BE2C (cell line): ENCODE measurements around the gene PCDH9.

Source experiments
- DNase-seq: peaks from one replicate; pipeline ENCODE4 v3.0.0-alpha.2; 2020
- H3K27me3 ChIP-seq: fragments of 250-450 bp; sonication (Bioruptor Pico); 2 replicates; pipeline ENCODE4 v1.5.1; 2020; ENCODE audit warnings: mild to moderate bottlenecking
- H3K36me3 ChIP-seq: fragments of 250-450 bp; sonication (Bioruptor Pico); 2 replicates; pipeline ENCODE4 v1.5.1; 2020; ENCODE audit warnings: mild to moderate bottlenecking
- H3K4me1 ChIP-seq: fragments of 250-450 bp; sonication (Bioruptor Pico); 2 replicates; pipeline ENCODE4 v1.5.1; 2020
- H3K4me3 ChIP-seq: 2 replicates; pipeline ENCODE4 v1.5.1; 2011; ENCODE audit warnings: low read depth, low read length
- H3K9me3 ChIP-seq: fragments of 250-450 bp; sonication (Bioruptor Pico); 2 replicates; pipeline ENCODE4 v1.5.1; 2020
- CTCF ChIP-seq: IDR thresholded peaks from 2 replicates; pipeline ENCODE4 v1.5.1; 2012; ENCODE audit warnings: mild to moderate bottlenecking, low read depth, low read length

Gene PCDH9

GRCh38 chr13:66644855-66645460, 585.2 kb downstream of the PCDH9 start:
- Histone ChIP-seq H3K4me1 (no peaks in the 10 kb centered on the region), H3K4me3 (no peak overlapping the region), H3K9me3 (no peaks in the 10 kb centered on the region), H3K36me3 (no peaks in the 10 kb centered on the region), H3K27me3 (no peaks in the 10 kb centered on the region)
- DNase-seq = no peak
- no peak for TF ChIP-seq CTCF

- no peak for DNase-seq
- no peak for TF ChIP-seq CTCF
- Histone ChIP-seq H3K9me3 (no peaks in the 10 kb centered on the region), H3K4me3 (no peak overlapping the region), H3K4me1 (no peaks in the 10 kb centered on the region), H3K27me3 (no peaks in the 10 kb centered on the region), H3K36me3 (no peaks in the 10 kb centered on the region)
Measured at GRCh38 chr13:66640231-66640630, 589.9 kb downstream of the PCDH9 start.

GRCh38 chr13:66639044-66639443, 591.1 kb downstream of the PCDH9 start:
- no peak for DNase-seq
- Histone ChIP-seq H3K27me3 (no peaks in the 10 kb centered on the region), H3K9me3 (no peaks in the 10 kb centered on the region), H3K4me1 (no peaks in the 10 kb centered on the region), H3K36me3 (no peaks in the 10 kb centered on the region), H3K4me3 (no peak overlapping the region)
- TF ChIP-seq CTCF = no peak

- Histone ChIP-seq H3K9me3 (no peaks in the 10 kb centered on the region), H3K4me1 (no peaks in the 10 kb centered on the region), H3K4me3 (no peak overlapping the region), H3K36me3 (no peaks in the 10 kb centered on the region), H3K27me3 (no peaks in the 10 kb centered on the region)
- no peak for TF ChIP-seq CTCF
- no peak for DNase-seq
Measured at GRCh38 chr13:66635526-66635925, 594.6 kb downstream of the PCDH9 start.

GRCh38 chr13:66634384-66634783, 595.8 kb downstream of the PCDH9 start:
- H3K4me3 ChIP-seq = no peak overlapping the region
- no peak for DNase-seq
- H3K27me3 ChIP-seq = no peaks in the 10 kb centered on the region
- TF ChIP-seq CTCF = no peak
- no peaks in the 10 kb centered on the region for H3K36me3 ChIP-seq
- no peaks in the 10 kb centered on the region; the same call in 1 of the 2 replicates for H3K9me3 ChIP-seq
- H3K4me1 ChIP-seq = no peaks in the 10 kb centered on the region

- Histone ChIP-seq H3K4me3 (no peak overlapping the region), H3K9me3 (no peaks in the 10 kb centered on the region; the same call in 1 of the 2 replicates), H3K27me3 (no peaks in the 10 kb centered on the region), H3K4me1 (peaks cover 4% of the 10 kb centered on the region; the same call in 1 of the 2 replicates), H3K36me3 (no peaks in the 10 kb centered on the region)
- DNase-seq = no peak
- TF ChIP-seq CTCF = no peak
Measured at GRCh38 chr13:66627512-66627911, 602.6 kb downstream of the PCDH9 start.
